Measurements from ENCODE around the gene RCCD1.
"Not testable (repeated sequence)": the region's sequence is repeated elsewhere in the genome, so short reads cannot be mapped to it uniquely, and the experiment has no call there.

The RCCD1 gene

GRCh38 chr15:90918034-90918788 lies 36.5 kb upstream of the RCCD1 start:
- no peak for FAIRE-seq

- no peak for FAIRE-seq
Observed at GRCh38 chr15:90918835-90919234, 35.8 kb upstream of the RCCD1 start.

- no peak for FAIRE-seq
Observed at GRCh38 chr15:90921887-90922286, 32.8 kb upstream of the RCCD1 start.

- not testable (repeated sequence) for FAIRE-seq
Observed at GRCh38 chr15:90922712-90923322, 31.9 kb upstream of the RCCD1 start.

- no peak for FAIRE-seq
Observed at GRCh38 chr15:90924375-90924774, 30.3 kb upstream of the RCCD1 start.

- not testable (repeated sequence) for FAIRE-seq
Observed at GRCh38 chr15:90926766-90927165, 27.9 kb upstream of the RCCD1 start.

GRCh38 chr15:90928106-90928505 lies 26.6 kb upstream of the RCCD1 start:
- not testable (repeated sequence) for FAIRE-seq

GRCh38 chr15:90929246-90930019 lies 25.3 kb upstream of the RCCD1 start:
- no peak for FAIRE-seq

GRCh38 chr15:90930861-90931574 lies 23.7 kb upstream of the RCCD1 start:
- no peak for FAIRE-seq

- no peak for FAIRE-seq
Observed at GRCh38 chr15:90931575-90931827, 23.2 kb upstream of the RCCD1 start.

GRCh38 chr15:90931828-90932659 lies 22.6 kb upstream of the RCCD1 start, which contains the start of gene HDDC3:
TSS of gene HDDC3 (minus strand) at chr15:90932549. CDS start at chr15:90932540, 9 bp downstream.
- FAIRE-seq: no peak

GRCh38 chr15:90932660-90932991 lies 22.1 kb upstream of the RCCD1 start:
- no peak for FAIRE-seq

GRCh38 chr15:90933301-90933700 lies 21.4 kb upstream of the RCCD1 start:
- FAIRE-seq: no peak

GRCh38 chr15:90934256-90934948 lies 20.3 kb upstream of the RCCD1 start:
- FAIRE-seq: no peak

- FAIRE-seq: no peak
Observed at GRCh38 chr15:90934949-90935751, 19.5 kb upstream of the RCCD1 start, which contains the start of gene UNC45A. TSS of gene UNC45A (plus strand) at chr15:90935285. CDS start at chr15:90935325, 40 bp downstream.

GRCh38 chr15:90936823-90937222 lies 17.9 kb upstream of the RCCD1 start:
- no peak for FAIRE-seq

GRCh38 chr15:90938261-90938660 lies 16.4 kb upstream of the RCCD1 start:
- no peak for FAIRE-seq

- FAIRE-seq: no peak
Observed at GRCh38 chr15:90939756-90940155, 14.9 kb upstream of the RCCD1 start.

- FAIRE-seq: no peak
Observed at GRCh38 chr15:90941038-90941437, 13.6 kb upstream of the RCCD1 start.

- no peak for FAIRE-seq
Observed at GRCh38 chr15:90942354-90943120, 12.1 kb upstream of the RCCD1 start.

Data from G401.6 (cell line).